A549 (cell line): ENCODE measurements around the gene PTPA.

Source experiments
- ATOH8 ChIP-seq: fragments of 250-450 bp; sonication (Bioruptor Pico); IDR thresholded peaks from 2 replicates; pipeline ENCODE4 v1.5.0; 2020; ENCODE audit warnings: low read depth, mild to moderate bottlenecking, moderate library complexity
- CHD2 ChIP-seq: fragments of 150-350 bp; IDR thresholded peaks from 2 replicates; pipeline ENCODE4 v1.6.1; 2014; ENCODE audit warnings: low read length; ENCODE audit not compliant: partially characterized antibody
- CHD4 ChIP-seq: fragments of 200-600 bp; sonication (generic); IDR thresholded peaks from 2 replicates; pipeline ENCODE4 v1.6.1; 2016; ENCODE audit warnings: antibody characterized with exemption, mild to moderate bottlenecking, borderline replicate concordance
- CTCF ChIP-seq: fragments of >200 bp; sonication (Bioruptor Twin); formaldehyde crosslinking; IDR thresholded peaks from 3 replicates; pipeline ENCODE4 v1.5.1; 2016
- ELK1 ChIP-seq: fragments of 150-350 bp; IDR thresholded peaks from 2 replicates; pipeline ENCODE4 v1.6.1; 2014; ENCODE audit warnings: low read depth, mild to moderate bottlenecking, low read length
- MAX ChIP-seq: IDR thresholded peaks from 2 replicates; pipeline ENCODE4 v1.6.1; 2012
- POLR2A ChIP-seq: IDR thresholded peaks from 2 replicates; pipeline ENCODE4 v1.6.1; 2012; ENCODE audit warnings: mild to moderate bottlenecking, low read length
- POLR2AphosphoS2 ChIP-seq: conservative IDR thresholded peaks from 2 replicates; pipeline ENCODE4 v1.6.1; 2012; ENCODE audit warnings: low read length, improper control_type of control experiment, inconsistent platforms
- REST ChIP-seq: fragments of 200-600 bp; sonication (generic); IDR thresholded peaks from 2 replicates; pipeline ENCODE4 v1.6.1; 2016; ENCODE audit warnings: antibody characterized with exemption, mild to moderate bottlenecking, moderate library complexity
- RFX5 ChIP-seq: fragments of 450-650 bp; IDR thresholded peaks from 2 replicates; pipeline ENCODE4 v1.7.1; 2014; ENCODE audit warnings: antibody characterized with exemption, mild to moderate bottlenecking, moderate library complexity
- SREBF2 ChIP-seq: fragments of 450-650 bp; IDR thresholded peaks from 2 replicates; pipeline ENCODE4 v1.6.1; 2014; ENCODE audit warnings: mild to moderate bottlenecking, moderate library complexity
- USF2 ChIP-seq: fragments of 450-650 bp; IDR thresholded peaks from 2 replicates; pipeline ENCODE4 v1.6.1; 2014; ENCODE audit warnings: antibody characterized with exemption
- TF ChIP-seq, protein P1 (sequence below): IDR thresholded peaks from 2 replicates; pipeline ENCODE4 v1.6.1; 2012

GRCh38 chr9:129102095-129102525 is 9.1 kb upstream of the PTPA start:
- TF ChIP-seq CTCF (no peak), ATOH8 (CRISPR knock-in tag) (no peak), POLR2A (no peak), MAX (no peak), SREBF2 (no peak), REST (no peak), POLR2AphosphoS2 (no peak), CHD4 (no peak), RFX5 (no peak), CHD2 (no peak), ELK1 (no peak), USF2 (no peak)
- TF ChIP-seq, protein P1, sequence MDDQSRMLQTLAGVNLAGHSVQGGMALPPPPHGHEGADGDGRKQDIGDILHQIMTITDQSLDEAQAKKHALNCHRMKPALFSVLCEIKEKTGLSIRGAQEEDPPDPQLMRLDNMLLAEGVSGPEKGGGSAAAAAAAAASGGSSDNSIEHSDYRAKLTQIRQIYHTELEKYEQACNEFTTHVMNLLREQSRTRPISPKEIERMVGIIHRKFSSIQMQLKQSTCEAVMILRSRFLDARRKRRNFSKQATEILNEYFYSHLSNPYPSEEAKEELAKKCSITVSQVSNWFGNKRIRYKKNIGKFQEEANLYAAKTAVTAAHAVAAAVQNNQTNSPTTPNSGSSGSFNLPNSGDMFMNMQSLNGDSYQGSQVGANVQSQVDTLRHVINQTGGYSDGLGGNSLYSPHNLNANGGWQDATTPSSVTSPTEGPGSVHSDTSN: no peak
